Smooth muscle cell (in vitro differentiated cells): ENCODE results near the gene SRRT. TPM values are rescaled to one million over a fixed set of nuclear protein-coding genes. Genes with fewer than 3 reads are reported as not detected.

Experiments used
- DNase-seq: peaks from one replicate; lab custom pipeline; 2025; ENCODE audit not compliant: unreplicated experiment; lab: John Stamatoyannopoulos, UW
- H2AFZ ChIP-seq: fragments of 200-600 bp; sonication (generic); 2 replicates; pipeline ENCODE4 v1.6.0; 2016; ENCODE audit warnings: antibody characterized with exemption, low read depth, mild to moderate bottlenecking
- H3F3A ChIP-seq: fragments of 200-600 bp; sonication (generic); 2 replicates; pipeline ENCODE4 v1.6.0; 2017; ENCODE audit warnings: antibody characterized with exemption, low read depth
- H3K27ac ChIP-seq: fragments of 200-600 bp; sonication (generic); 2 replicates; pipeline ENCODE4 v1.5.1; 2016; ENCODE audit warnings: low read depth, mild to moderate bottlenecking
- H3K27me3 ChIP-seq: fragments of 200-600 bp; sonication (generic); 2 replicates; pipeline ENCODE4 v1.6.1; 2016; ENCODE audit warnings: low read depth, mild to moderate bottlenecking
- H3K36me3 ChIP-seq: fragments of 200-600 bp; sonication (generic); 2 replicates; pipeline ENCODE4 v1.5.1; 2016; ENCODE audit warnings: low read depth
- H3K4me1 ChIP-seq: fragments of 200-600 bp; sonication (generic); 2 replicates; pipeline ENCODE4 v1.5.1; 2016; ENCODE audit warnings: low read depth
- H3K4me2 ChIP-seq: fragments of 200-600 bp; sonication (generic); 2 replicates; pipeline ENCODE4 v1.6.0; 2016; ENCODE audit warnings: mild to moderate bottlenecking
- H3K4me3 ChIP-seq: fragments of 200-600 bp; sonication (generic); 2 replicates; pipeline ENCODE4 v1.5.1; 2016; ENCODE audit warnings: mild to moderate bottlenecking
- H3K79me2 ChIP-seq: fragments of 200-600 bp; sonication (generic); 2 replicates; pipeline ENCODE4 v1.6.0; 2016; ENCODE audit warnings: low read depth, mild to moderate bottlenecking
- H3K9ac ChIP-seq: fragments of 200-600 bp; sonication (generic); 2 replicates; pipeline ENCODE4 v1.6.0; 2016; ENCODE audit warnings: low read depth
- H3K9me3 ChIP-seq: fragments of 200-600 bp; sonication (generic); replicated peaks from 2 replicates; pipeline ENCODE4 v1.5.1; 2016; ENCODE audit warnings: low read depth
- H4K20me1 ChIP-seq: fragments of 200-600 bp; sonication (generic); 2 replicates; pipeline ENCODE4 v1.6.0; 2016; ENCODE audit warnings: low read depth
- WGBS: methylation state at CpG from one replicate; pipeline ENCODE4 v1.1.7; 2016; ENCODE audit warnings: low lambda C conversion rate; 5-methylcytosine and 5-hydroxymethylcytosine counted together
- polyA plus RNA-seq: library from polyadenylated mRNA; unstranded; fragments of >200 nt; fragmentation: Nextera tagmentation; extraction: Ambion mirVana; gene quantifications from 2 replicates; pipeline ENCODE4 v1.2.1, GENCODE V29; 2016
- total RNA-seq: library from RNA; depleted of rRNA; stranded (reverse); fragments of >200 nt; gene quantifications from 2 replicates; pipeline ENCODE4 v1.2.3, GENCODE V29; 2014
- TF ChIP-seq, protein P1 (sequence below): fragments of 200-600 bp; sonication (generic); IDR thresholded peaks from 2 replicates; pipeline ENCODE4 v1.5.1; 2017; ENCODE audit warnings: borderline replicate concordance, mild to moderate bottlenecking, antibody characterized with exemption; ENCODE audit not compliant: insufficient read depth, poor library complexity, severe bottlenecking

Gene SRRT
- total and polyA plus RNA-seq, 2 experiments from 2014 or later = 32.1 to 63.6 TPM

- 83% methylated on average over 18 of the region's 18 CpGs for WGBS
- peaks cover 23% of the 10 kb centered on the region for H3K4me1 ChIP-seq
- TF ChIP-seq, protein P1, sequence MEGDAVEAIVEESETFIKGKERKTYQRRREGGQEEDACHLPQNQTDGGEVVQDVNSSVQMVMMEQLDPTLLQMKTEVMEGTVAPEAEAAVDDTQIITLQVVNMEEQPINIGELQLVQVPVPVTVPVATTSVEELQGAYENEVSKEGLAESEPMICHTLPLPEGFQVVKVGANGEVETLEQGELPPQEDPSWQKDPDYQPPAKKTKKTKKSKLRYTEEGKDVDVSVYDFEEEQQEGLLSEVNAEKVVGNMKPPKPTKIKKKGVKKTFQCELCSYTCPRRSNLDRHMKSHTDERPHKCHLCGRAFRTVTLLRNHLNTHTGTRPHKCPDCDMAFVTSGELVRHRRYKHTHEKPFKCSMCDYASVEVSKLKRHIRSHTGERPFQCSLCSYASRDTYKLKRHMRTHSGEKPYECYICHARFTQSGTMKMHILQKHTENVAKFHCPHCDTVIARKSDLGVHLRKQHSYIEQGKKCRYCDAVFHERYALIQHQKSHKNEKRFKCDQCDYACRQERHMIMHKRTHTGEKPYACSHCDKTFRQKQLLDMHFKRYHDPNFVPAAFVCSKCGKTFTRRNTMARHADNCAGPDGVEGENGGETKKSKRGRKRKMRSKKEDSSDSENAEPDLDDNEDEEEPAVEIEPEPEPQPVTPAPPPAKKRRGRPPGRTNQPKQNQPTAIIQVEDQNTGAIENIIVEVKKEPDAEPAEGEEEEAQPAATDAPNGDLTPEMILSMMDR = no peak
- DNase-seq = no peak
- peak overlapping the region; percentile 85 for H3K9ac ChIP-seq
- no peak overlapping the region for H2AFZ ChIP-seq
- peaks cover 21% of the 10 kb centered on the region for H3K79me2 ChIP-seq
- H3K27me3 ChIP-seq = no peaks in the 10 kb centered on the region
- H3K4me2 ChIP-seq = peak overlapping the region; percentile 99
- peak overlapping the region; percentile 64 for H3K4me3 ChIP-seq
- no peaks in the 10 kb centered on the region for H3K9me3 ChIP-seq
- H3K27ac ChIP-seq = peak overlapping the region; percentile 86
- H3F3A ChIP-seq = peaks cover 40% of the 10 kb centered on the region
- H3K36me3 ChIP-seq = no peaks in the 10 kb centered on the region
- peaks cover 18% of the 10 kb centered on the region for H4K20me1 ChIP-seq
Observed at GRCh38 chr7:100888291-100888987, 13.5 kb downstream of the SRRT start.

DNA sequence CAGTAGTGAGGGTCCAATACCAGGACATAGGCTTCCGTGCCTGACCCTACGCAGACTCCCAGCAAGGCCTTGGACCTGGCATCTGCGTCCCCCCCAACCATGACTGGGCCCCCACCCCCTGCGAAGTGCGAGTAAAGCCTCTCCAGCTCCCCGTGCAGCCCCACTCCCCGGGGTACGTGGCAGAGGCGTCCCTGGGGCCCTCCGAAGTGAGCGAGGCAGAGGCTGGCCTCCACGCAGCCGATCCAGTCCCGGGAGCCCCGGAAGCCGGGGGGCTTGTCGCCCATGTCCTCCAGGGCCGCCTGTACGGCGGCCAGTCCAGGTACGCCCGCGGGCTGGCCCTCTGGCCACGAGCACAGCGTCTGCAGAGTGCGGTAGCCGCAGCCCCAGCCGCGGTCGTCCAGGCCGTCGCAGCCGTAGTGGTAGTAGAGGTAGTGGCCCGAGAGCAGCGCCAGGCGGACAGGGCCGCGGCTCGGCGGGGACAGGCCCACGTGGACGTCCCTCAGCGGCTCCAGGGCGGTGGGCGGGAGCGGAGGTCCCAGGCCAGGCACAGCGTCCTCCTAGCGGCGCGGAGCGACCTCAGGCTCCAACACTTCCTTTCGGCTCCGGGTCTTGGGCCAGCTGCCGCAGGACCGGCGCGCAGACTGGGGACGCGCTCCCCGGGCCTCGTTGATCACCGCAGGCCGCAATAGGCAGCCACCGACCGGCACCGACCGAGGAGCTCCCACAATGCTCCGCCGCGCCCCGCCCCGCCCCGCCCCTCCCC is 14.3 kb downstream of the SRRT start, which contains the start of gene UFSP1:
TSS of gene UFSP1 (minus strand) at position 728 of the 763 bp plus-strand sequence. CDS start at position 284, 444 bp downstream.
- TF ChIP-seq, protein P1 = no peak
- Histone ChIP-seq H3K4me2 (peak within 1 kb of the TSS; percentile 99), H3K4me3 (peak within 1 kb of the TSS; percentile 64), H3K36me3 (no peaks in the 10 kb centered on the region), H3K9me3 (no peaks in the 10 kb centered on the region), H3K79me2 (peaks cover 21% of the 10 kb centered on the region), H3K27me3 (no peaks in the 10 kb centered on the region), H4K20me1 (peaks cover 14% of the 10 kb centered on the region), H3K27ac (peak within 1 kb of the TSS; percentile 88), H2AFZ (peak within 1 kb of the TSS; percentile 26), H3K9ac (peak within 1 kb of the TSS; percentile 85), H3F3A (peaks cover 34% of the 10 kb centered on the region), H3K4me1 (peaks cover 26% of the 10 kb centered on the region)
- 3% methylated on average over 53 of the region's 73 CpGs for WGBS
- no peak for DNase-seq

DNA sequence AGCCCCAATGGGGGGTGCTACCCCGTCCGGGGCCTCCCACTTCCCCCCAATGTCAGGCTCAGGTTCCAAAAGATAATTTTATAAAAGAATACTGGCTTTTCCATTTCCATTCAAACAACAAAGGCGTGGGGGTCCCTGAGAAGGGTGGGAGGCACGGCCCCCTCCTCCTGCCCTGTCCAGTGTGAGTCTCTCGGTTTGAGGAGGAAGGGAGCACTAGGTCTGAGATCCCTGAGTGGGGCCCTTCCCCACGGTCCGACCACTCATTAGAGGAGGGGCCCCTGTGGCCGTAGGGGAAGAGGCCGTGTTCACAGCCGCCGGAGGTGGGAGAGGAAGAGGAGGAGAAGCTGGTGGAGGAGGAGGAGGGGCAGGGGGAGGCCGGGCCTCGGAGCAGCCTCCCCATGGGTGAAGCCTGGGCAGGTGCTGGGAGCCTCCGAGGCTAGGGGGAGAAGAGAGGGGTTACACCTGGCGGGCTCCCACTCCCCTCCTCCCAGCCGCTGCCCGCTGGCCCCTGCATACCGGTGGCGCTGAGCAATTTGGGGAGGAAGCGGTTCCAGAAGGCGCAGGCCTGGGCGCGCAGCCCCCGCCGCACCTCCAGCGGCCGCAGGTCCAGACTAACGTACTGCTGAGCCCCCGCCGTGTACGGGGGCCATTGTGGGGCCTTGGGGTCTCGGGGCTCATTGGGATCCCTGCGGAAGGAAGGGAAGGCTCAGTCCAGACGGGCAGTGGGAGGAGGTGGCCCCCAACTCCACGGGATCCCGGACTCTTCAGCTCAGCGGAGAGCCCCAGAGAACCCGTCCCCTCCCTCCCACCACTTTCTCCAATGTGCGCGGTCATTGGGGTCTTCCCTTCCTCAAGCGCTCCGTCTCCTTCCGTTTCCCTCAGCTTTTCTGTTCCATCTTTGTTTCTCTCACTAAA is 16.0 kb downstream of the SRRT start:
- H3K4me2 ChIP-seq = peak overlapping the region; percentile 99
- peak overlapping the region; percentile 47 for H3K9ac ChIP-seq
- H3K36me3 ChIP-seq = no peaks in the 10 kb centered on the region
- H2AFZ ChIP-seq = peak overlapping the region; percentile 26
- peaks cover 6% of the 10 kb centered on the region for H3K27me3 ChIP-seq
- H3F3A ChIP-seq = peaks cover 25% of the 10 kb centered on the region
- TF ChIP-seq, protein P1 = no peak
- peaks cover 9% of the 10 kb centered on the region for H4K20me1 ChIP-seq
- H3K79me2 ChIP-seq = peaks cover 21% of the 10 kb centered on the region
- WGBS = 18% methylated on average over 24 of the region's 43 CpGs
- peaks cover 41% of the 10 kb centered on the region for H3K4me1 ChIP-seq
- DNase-seq = no peak
- peak overlapping the region; percentile 64 for H3K4me3 ChIP-seq
- peak overlapping the region; percentile 88 for H3K27ac ChIP-seq
- H3K9me3 ChIP-seq = no peaks in the 10 kb centered on the region
